Common myeloid progenitor, CD34-positive (primary cell): ENCODE results near the gene MYLK2.
A peak's percentile ranks its signal among the peaks of the same experiment; 100 is the strongest.

Experiments used
- CTCF ChIA-PET: fragments of 350-600 bp; sonication (Branson Sonifier 250); formaldehyde crosslinking; loops from one replicate; lab custom pipeline; 2021; ENCODE audit warnings: antibody characterized with exemption; lab: Charles Lee
- POLR2A ChIA-PET: fragments of 350-600 bp; sonication (Branson Sonifier 250); formaldehyde crosslinking; loops from one replicate; lab custom pipeline; 2021; ENCODE audit warnings: antibody characterized with exemption; lab: Charles Lee
- DNase-seq, 3 donors: peaks; one replicate each; pipeline versions ENCODE4 v3.0.0 to v3.0.0-alpha.2; 2013
- H3K27ac ChIP-seq, 2 experiments: 1 replicate in 1 of 2; 2 replicates in 1 of 2; pipeline ENCODE4 v1.7.0; 2013; ENCODE audit warnings: inconsistent platforms in 2 of 2, low read length in 2 of 2, mild to moderate bottlenecking in 2 of 2, low read depth in 1 of 2, moderate library complexity in 1 of 2; ENCODE audit not compliant: severe bottlenecking in 2 of 2, insufficient read depth in 1 of 2, poor library complexity in 1 of 2
- H3K27me3 ChIP-seq, 5 experiments: replicated peaks in 2 of 5; 1 replicate in 3 of 5; 2 replicates in 2 of 5; pipeline versions ENCODE4 v1.6.1 to v1.7.0; 2013; ENCODE audit warnings: low read length in 4 of 5, mild to moderate bottlenecking in 2 of 5, moderate library complexity in 2 of 5, inconsistent platforms in 1 of 5; ENCODE audit not compliant: insufficient read depth in 5 of 5, control insufficient read depth in 4 of 5
- H3K36me3 ChIP-seq, 4 experiments: 1 replicate in 2 of 4; 2 replicates in 2 of 4; pipeline versions ENCODE4 v1.6.1 to v1.7.0; 2013; ENCODE audit warnings: low read length in 3 of 4, control low read depth in 1 of 4, mild to moderate bottlenecking in 1 of 4; ENCODE audit not compliant: control insufficient read depth in 4 of 4, insufficient read depth in 4 of 4
- H3K4me1 ChIP-seq, 4 experiments: 1 replicate in 3 of 4; 2 replicates in 1 of 4; pipeline versions ENCODE4 v1.6.1 to v1.7.1; 2013; ENCODE audit warnings: low read length in 3 of 4, mild to moderate bottlenecking in 3 of 4, control low read depth in 1 of 4, inconsistent platforms in 1 of 4, moderate library complexity in 1 of 4; ENCODE audit not compliant: control insufficient read depth in 4 of 4, insufficient read depth in 4 of 4; ENCODE audit errors: control extremely low read depth in 1 of 4
- H3K4me3 ChIP-seq, 7 experiments: 1 replicate in 4 of 7; 2 replicates in 3 of 7; pipeline versions ENCODE4 v1.5.1 to v1.7.0; 2013; ENCODE audit warnings: mild to moderate bottlenecking in 7 of 7, low read length in 6 of 7, moderate library complexity in 6 of 7, inconsistent platforms in 2 of 7, low read depth in 2 of 7, control low read depth in 1 of 7; ENCODE audit not compliant: insufficient read depth in 4 of 7, control insufficient read depth in 1 of 7; ENCODE audit errors: extremely low read depth in 1 of 7
- H3K9me3 ChIP-seq, 5 experiments: 1 replicate in 4 of 5; 2 replicates in 1 of 5; pipeline versions ENCODE4 v1.6.1 to v1.7.1; 2013; ENCODE audit warnings: low read length in 4 of 5, mild to moderate bottlenecking in 2 of 5, inconsistent platforms in 1 of 5, low read depth in 1 of 5, moderate library complexity in 1 of 5; ENCODE audit not compliant: control insufficient read depth in 4 of 5, insufficient read depth in 2 of 5; ENCODE audit errors: control extremely low read depth in 1 of 5
- WGBS: methylation state at CpG from one replicate; pipeline ENCODE4 v1.1.5; 2013; ENCODE audit not compliant: insufficient coverage; 5-methylcytosine and 5-hydroxymethylcytosine counted together

MYLK2 gene

DNA sequence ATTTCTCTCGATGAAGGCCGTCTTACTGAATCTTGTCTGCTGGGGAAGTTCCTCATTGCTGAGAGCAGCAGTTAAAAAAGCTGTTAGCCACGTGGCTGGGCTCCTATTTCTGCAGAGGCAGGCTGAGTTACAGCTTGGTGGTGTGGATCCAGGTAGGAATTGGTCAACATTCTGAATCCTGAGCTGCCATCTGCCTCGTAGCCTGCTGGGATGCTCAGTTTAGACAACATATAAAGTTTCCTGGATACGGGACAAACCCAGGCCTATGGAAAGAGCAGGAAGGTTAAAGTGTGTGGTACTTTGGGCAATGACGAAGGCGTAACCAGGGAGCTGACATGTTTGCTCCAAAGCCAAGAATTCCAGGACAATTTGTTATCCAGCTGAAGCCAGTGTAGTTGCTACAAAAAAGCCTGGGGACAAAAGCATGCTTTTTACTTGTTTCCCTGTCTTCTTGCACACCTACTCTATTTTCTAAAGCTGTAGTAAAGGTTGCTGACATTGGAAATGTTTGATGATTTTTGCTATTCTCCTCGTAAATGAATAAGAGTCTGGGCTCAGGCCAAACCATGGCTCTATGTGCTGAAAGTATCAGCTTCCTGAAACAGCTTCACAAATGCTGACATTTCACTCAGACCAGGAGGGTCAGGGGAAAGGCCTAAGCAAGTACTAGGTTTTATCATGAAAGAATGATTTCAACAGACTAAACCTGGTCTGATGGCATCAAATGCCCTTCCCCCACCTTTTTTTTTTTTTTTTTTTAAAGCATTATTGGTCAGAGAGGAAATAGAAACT is 12.4 kb upstream of the MYLK2 start:
- H3K27ac ChIP-seq, result no peak overlapping the region
- no peaks in the 10 kb centered on the region for H3K9me3 ChIP-seq
- WGBS, result 47% methylated on average over 7 of the region's 8 CpGs
- CTCF ChIA-PET, result interaction anchor here (0.7 to 1.9 kb wide), 6 partner anchors 9 to 78 kb away, joined by 3 to 5 read pairs (median 3); partner anchors contain the start of gene MYLK2
- POLR2A ChIA-PET, result interaction anchor here (0.6 kb wide), 2 partner anchors 26 to 37 kb away, joined by 4 to 5 read pairs; no protein-coding TSS in a partner anchor
- DNase-seq, result peak in 2 of 3 donors; percentile 29 to 42
- H3K4me1 ChIP-seq, result peaks cover 5 to 36% (median 27%) of the 10 kb centered on the region in 4 experiments
- peak overlapping the region in 1 of 7 experiments; percentile 2 for H3K4me3 ChIP-seq
- H3K27me3 ChIP-seq, result no peaks in the 10 kb centered on the region
- H3K36me3 ChIP-seq, result peaks cover 0 to 30% (median 1%) of the 10 kb centered on the region in 4 experiments

DNA sequence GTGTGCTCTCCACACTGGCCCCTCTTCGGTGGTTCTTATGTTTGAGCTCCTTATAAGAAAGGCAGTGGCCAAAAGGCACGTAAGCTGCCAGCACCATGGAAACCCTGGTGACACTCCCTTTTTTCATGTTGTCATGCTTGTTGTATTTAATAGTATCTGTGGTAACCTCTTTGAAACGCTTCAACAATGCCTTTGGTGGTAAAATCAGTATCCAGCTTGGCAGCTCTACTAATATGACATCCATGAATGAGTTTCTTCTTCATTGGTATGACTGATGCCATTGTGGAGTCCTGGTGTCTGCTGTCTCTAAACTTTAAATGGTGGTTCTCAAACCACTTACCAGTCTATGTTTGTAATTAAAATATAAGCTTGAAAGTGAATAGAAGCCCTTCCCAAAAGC is 10.7 kb upstream of the MYLK2 start:
- H3K4me1 ChIP-seq, result peaks cover 5 to 42% (median 31%) of the 10 kb centered on the region in 4 experiments
- H3K27ac ChIP-seq, result no peak overlapping the region
- H3K27me3 ChIP-seq, result no peaks in the 10 kb centered on the region
- H3K9me3 ChIP-seq, result no peaks in the 10 kb centered on the region
- no peak overlapping the region for H3K4me3 ChIP-seq
- ChIA-PET POLR2A (no interaction called here), CTCF (interaction anchor here (1.0 to 2.0 kb wide), 6 partner anchors 10 to 144 kb away, joined by 3 to 9 read pairs (median 4); partner anchors contain the start of genes MYLK2 and PDRG1)
- WGBS, result 100% methylated on average over 2 of the region's 3 CpGs
- H3K36me3 ChIP-seq, result peaks cover 0 to 23% (median 1%) of the 10 kb centered on the region in 4 experiments
- peak in 1 of 3 donors; percentile 24 for DNase-seq

DNA sequence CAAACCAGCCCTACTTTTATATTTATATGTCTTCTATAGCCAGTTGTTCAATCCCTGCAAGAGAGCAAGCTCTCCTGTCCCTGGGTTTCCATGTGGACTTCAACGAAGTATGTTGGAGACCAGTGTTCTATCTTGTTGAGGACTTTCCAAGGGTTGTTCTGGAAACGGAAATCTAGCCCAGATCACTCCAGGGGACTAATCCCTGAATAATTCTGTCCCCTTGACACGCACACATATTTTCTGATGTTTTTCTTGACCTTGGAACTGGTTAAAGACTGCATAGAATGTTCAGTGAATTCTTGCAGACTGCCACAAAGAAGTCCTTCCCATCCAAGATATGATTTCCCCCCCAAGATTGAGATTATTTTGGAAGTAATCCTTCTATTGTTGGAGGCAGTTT is 9.5 kb upstream of the MYLK2 start:
- 93% methylated on average over 2 of the region's 3 CpGs for WGBS
- POLR2A ChIA-PET, result no interaction called here
- Histone ChIP-seq H3K4me1 (peaks cover 5 to 31% (median 21%) of the 10 kb centered on the region in 4 experiments), H3K9me3 (no peaks in the 10 kb centered on the region), H3K27me3 (no peaks in the 10 kb centered on the region), H3K27ac (no peak overlapping the region), H3K36me3 (peaks cover 0 to 14% (median 1%) of the 10 kb centered on the region in 4 experiments), H3K4me3 (no peak overlapping the region)
- CTCF ChIA-PET, result interaction anchor here (0.9 to 2.0 kb wide), 6 partner anchors 8 to 282 kb away, joined by 3 to 9 read pairs (median 4); partner anchors contain the start of gene MYLK2
- no peak for DNase-seq

DNA sequence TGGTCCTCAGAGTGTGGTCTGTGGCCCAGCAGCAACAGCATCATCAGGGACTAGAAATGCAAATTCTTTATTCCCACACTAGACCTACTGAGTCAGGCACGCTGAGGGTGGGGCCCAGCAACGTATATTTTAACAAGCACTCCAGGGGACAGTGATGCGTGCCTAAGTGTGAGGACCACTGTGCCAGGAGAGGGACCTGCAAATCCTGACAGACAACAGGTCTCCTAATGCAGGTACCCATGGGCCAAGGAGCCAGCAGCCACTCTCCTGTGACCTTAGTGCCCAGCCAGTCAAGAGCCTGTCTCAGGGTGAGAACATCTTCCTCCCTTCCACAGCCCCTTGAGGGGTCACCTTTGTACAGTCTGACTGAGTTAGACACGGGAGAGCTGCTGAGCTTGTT is 8.0 kb upstream of the MYLK2 start:
- H3K27ac ChIP-seq, result no peak overlapping the region
- no peak overlapping the region for H3K4me3 ChIP-seq
- ChIA-PET POLR2A (no interaction called here), CTCF (interaction anchor here (0.8 to 4.0 kb wide), 4 partner anchors 10 to 39 kb away, joined by 3 to 12 read pairs (median 4); no protein-coding TSS in a partner anchor)
- DNase-seq, result no peak
- no peaks in the 10 kb centered on the region for H3K27me3 ChIP-seq
- no peaks in the 10 kb centered on the region for H3K9me3 ChIP-seq
- peaks cover 0 to 6% (median 1%) of the 10 kb centered on the region in 4 experiments for H3K36me3 ChIP-seq
- WGBS, result 96% methylated on average over 4 of the region's 4 CpGs
- H3K4me1 ChIP-seq, result peaks cover 2 to 23% (median 18%) of the 10 kb centered on the region in 4 experiments

DNA sequence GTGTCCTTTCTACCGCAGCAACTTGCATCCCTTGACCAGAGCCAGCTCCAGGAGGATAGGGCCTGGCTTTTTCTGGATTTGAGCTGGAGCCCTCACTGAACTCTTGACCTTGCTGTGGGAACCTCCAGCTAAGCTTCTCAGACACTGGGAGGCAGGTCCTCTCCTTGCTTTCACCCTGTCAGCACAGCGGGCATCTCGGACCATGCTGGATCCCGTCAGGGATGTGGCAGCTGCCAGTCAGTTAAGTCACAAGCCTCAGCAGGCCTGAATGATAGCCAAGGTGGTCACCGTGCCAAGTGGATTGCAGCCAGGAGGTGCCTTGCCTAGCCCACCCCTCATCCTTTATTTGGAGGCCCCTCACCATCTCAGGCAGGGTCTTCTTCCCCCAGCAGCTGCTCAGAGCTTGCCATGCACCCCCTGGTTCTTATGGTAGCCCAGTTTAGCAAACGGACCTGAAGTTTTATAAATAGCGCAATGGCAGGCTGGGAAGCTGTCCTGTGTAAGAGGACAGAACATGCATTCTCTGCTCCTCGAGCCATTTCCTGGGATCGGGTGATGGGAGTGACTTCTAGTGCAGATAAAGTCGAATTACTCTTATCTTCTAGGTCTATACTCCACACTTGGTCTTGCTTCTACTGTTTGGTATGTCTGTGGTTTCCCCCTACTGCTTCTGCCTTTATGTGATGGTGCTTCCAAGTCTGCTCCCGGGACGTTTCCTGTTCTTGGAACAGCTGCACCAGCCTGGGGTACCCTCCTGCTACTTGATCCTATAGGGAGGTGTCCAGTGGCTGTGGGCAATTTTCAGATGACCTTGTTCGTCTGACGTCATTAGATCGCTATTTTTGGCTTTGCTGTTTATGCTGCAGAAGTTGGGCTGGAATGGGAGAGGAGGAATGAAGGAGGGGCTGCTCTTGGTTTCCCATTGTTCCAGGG is 7.1 kb upstream of the MYLK2 start:
- no peaks in the 10 kb centered on the region for H3K27me3 ChIP-seq
- peaks cover 0 to 15% (median 10%) of the 10 kb centered on the region in 4 experiments for H3K4me1 ChIP-seq
- no peak overlapping the region for H3K27ac ChIP-seq
- peaks cover 0 to 5% (median 1%) of the 10 kb centered on the region in 4 experiments for H3K36me3 ChIP-seq
- ChIA-PET CTCF (interaction anchor here (0.8 to 4.0 kb wide), 2 partner anchors 12 to 22 kb away, joined by 3 to 12 read pairs; no protein-coding TSS in a partner anchor), POLR2A (no interaction called here)
- DNase-seq, result peak in 1 of 3 donors; percentile 13
- H3K4me3 ChIP-seq, result no peak overlapping the region
- 37% methylated on average over 11 of the region's 15 CpGs for WGBS
- H3K9me3 ChIP-seq, result no peaks in the 10 kb centered on the region

DNA sequence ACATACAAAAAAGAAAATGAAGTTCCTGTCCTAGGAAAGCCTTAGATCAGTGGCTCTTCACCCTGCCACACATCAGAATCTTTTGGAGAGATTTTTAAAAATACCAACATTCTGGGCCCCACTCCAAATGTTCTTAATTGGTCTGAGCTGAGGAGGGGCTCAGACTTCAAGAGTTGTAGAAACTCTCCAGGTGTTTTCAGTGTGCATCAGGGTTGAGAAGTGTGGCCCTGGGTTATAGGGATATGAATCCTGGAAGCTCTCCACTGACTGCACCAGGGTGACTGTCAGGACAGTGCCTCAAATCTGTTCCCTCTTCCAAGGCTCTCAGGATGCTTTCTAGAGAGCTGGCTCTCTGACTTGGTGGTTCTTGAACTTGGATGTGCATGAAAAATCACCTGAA is 5.5 kb upstream of the MYLK2 start:
- peaks cover 0 to 1% (median 0%) of the 10 kb centered on the region in 4 experiments for H3K36me3 ChIP-seq
- H3K4me1 ChIP-seq, result peaks cover 0 to 11% (median 8%) of the 10 kb centered on the region in 4 experiments
- no peak overlapping the region for H3K4me3 ChIP-seq
- DNase-seq, result no peak
- no peaks in the 10 kb centered on the region for H3K9me3 ChIP-seq
- H3K27ac ChIP-seq, result no peak overlapping the region
- CTCF ChIA-PET, result interaction anchor here (1.6 to 14.3 kb wide), 5 partner anchors 10 to 39 kb away, joined by 4 to 131 read pairs (median 12); partner anchors contain the start of gene FOXS1
- POLR2A ChIA-PET, result no interaction called here
- H3K27me3 ChIP-seq, result no peaks in the 10 kb centered on the region
